ENCODE results near the gene CYP4F8. TPM values are rescaled to one million over a fixed set of nuclear protein-coding genes. Genes with fewer than 3 reads are reported as not detected.

CYP4F8 gene
- total and polyA plus RNA-seq, 5 donors from 2014 or later: not detected

DNA sequence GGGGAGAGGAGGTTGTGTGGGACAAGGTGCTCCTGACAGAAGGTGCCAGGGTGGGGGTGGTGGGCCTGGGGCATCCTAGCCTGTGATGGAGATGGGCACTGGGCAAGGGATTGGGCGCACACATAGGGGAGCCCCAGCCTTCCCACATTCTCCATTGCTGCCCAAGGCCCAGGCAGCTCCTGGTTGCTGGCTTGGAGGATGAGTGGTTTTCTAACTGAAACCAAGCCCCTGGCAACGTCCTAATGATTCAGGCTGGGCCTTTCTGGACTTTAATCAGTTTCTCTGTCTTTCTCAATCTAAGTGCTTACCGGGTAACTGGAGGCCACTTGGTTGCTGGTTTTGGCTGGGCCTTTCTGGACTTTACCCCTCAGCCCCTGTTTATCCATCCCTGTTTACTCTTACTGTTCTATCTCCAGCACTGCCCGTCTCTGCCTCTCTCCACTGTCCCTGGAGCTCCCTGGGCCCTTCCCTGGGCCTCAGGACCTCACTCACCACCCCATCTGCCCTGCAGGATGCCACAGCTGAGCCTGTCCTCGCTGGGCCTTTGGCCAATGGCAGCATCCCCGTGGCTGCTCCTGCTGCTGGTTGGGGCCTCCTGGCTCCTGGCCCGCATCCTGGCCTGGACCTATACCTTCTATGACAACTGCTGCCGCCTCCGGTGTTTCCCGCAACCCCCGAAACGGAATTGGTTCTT, 26.0 kb downstream of the CYP4F8 start:
- peaks cover 0 to 5% (median 0%) of the 10 kb centered on the region in 7 donors for H3K9me3 Mint-ChIP-seq
- H3K4me3 ChIP-seq (ENCODE audit: low read depth, low read length): no peak overlapping the region
- H3K36me3 ChIP-seq (ENCODE audit: control insufficient read depth, insufficient read depth, low read length): no peaks in the 10 kb centered on the region
- no peak overlapping the region for H3K4me3 Mint-ChIP-seq
- H3K27me3 Mint-ChIP-seq: peaks cover under 1% of the 10 kb centered on the region
- no peaks in the 10 kb centered on the region for H3K4me1 Mint-ChIP-seq
- ATAC-seq (ENCODE audit: low read depth in 2 of 2): no peak
- peak overlapping the region in 1 of 3 donors; percentile 33 for H3K27ac Mint-ChIP-seq
- no peaks in the 10 kb centered on the region for H3K9me3 ChIP-seq (ENCODE audit: control insufficient read depth in 2 of 2, low read length in 2 of 2)
- H3K27me3 ChIP-seq (ENCODE audit: control insufficient read depth, insufficient read depth, low read length): peaks cover 3% of the 10 kb centered on the region
- no peak for DNase-seq
- no peaks in the 10 kb centered on the region for H3K36me3 Mint-ChIP-seq
- no peak overlapping the region for H3K27ac ChIP-seq (ENCODE audit: insufficient read depth, low read length, poor library complexity, severe bottlenecking)
- no peaks in the 10 kb centered on the region for H3K4me1 ChIP-seq (ENCODE audit: control insufficient read depth, insufficient read depth, low read length, poor library complexity, severe bottlenecking)

DNA sequence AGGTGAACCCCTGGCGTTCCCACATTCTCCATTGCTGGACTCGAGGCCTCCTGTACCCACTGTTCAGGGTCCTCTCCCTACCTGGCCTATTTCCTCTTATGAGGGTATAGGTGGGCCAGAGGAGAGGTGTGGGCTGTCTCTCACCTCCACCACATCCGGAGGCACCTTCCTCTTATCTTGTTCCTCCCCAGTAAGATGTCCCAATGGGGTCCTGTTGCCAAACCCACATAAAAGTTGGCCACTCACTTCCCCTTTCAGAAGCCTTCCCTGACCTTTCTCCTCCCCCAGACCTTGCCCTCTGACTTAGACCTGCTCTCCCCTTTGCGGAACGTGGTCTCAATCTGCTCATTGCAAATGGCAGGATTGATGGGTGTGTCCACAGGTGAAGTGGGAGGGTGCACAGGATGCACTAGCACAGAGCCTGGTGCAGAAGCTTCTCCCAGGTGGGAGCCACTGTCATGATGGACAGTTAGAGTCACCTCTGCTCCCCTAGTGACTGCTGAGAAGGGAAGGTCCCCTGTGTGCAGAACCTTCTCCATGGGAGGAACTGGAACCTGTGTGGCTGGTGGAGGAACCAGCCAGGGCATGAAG, 27.0 kb downstream of the CYP4F8 start:
- H3K36me3 ChIP-seq (ENCODE audit: control insufficient read depth, insufficient read depth, low read length): no peaks in the 10 kb centered on the region
- no peaks in the 10 kb centered on the region for H3K9me3 ChIP-seq (ENCODE audit: control insufficient read depth in 2 of 2, low read length in 2 of 2)
- Mint-ChIP-seq H3K36me3 (no peaks in the 10 kb centered on the region), H3K27me3 (no peaks in the 10 kb centered on the region), H3K27ac (no peak overlapping the region), H3K4me1 (no peaks in the 10 kb centered on the region), H3K4me3 (no peak overlapping the region), H3K9me3 (peaks cover 0 to 5% (median 0%) of the 10 kb centered on the region in 7 donors)
- H3K4me1 ChIP-seq (ENCODE audit: control insufficient read depth, insufficient read depth, low read length, poor library complexity, severe bottlenecking): no peaks in the 10 kb centered on the region
- ATAC-seq (ENCODE audit: low read depth in 2 of 2) (no peak), DNase-seq (no peak)
- H3K27me3 ChIP-seq (ENCODE audit: control insufficient read depth, insufficient read depth, low read length): no peaks in the 10 kb centered on the region
- no peak overlapping the region for H3K4me3 ChIP-seq (ENCODE audit: low read depth, low read length)
- H3K27ac ChIP-seq (ENCODE audit: insufficient read depth, low read length, poor library complexity, severe bottlenecking): no peak overlapping the region

GRCh38 chr19:15642807-15643206, 27.8 kb downstream of the CYP4F8 start:
- Mint-ChIP-seq H3K36me3 (no peaks in the 10 kb centered on the region), H3K27me3 (no peaks in the 10 kb centered on the region)

GRCh38 chr19:15643387-15643786, 28.4 kb downstream of the CYP4F8 start:
- Histone ChIP-seq H3K27ac (ENCODE audit: insufficient read depth, low read length, poor library complexity, severe bottlenecking) (no peak overlapping the region), H3K4me3 (ENCODE audit: low read depth, low read length) (no peak overlapping the region), H3K27me3 (ENCODE audit: control insufficient read depth, insufficient read depth, low read length) (no peaks in the 10 kb centered on the region), H3K9me3 (ENCODE audit: control insufficient read depth in 2 of 2, low read length in 2 of 2) (no peaks in the 10 kb centered on the region), H3K36me3 (ENCODE audit: control insufficient read depth, insufficient read depth, low read length) (no peaks in the 10 kb centered on the region), H3K4me1 (ENCODE audit: control insufficient read depth, insufficient read depth, low read length, poor library complexity, severe bottlenecking) (no peaks in the 10 kb centered on the region)
- DNase-seq (no peak), ATAC-seq (ENCODE audit: low read depth in 2 of 2) (no peak)
- Mint-ChIP-seq H3K27ac (no peak overlapping the region), H3K4me1 (no peaks in the 10 kb centered on the region), H3K9me3 (peaks cover 0 to 3% (median 0%) of the 10 kb centered on the region in 7 donors), H3K27me3 (no peaks in the 10 kb centered on the region), H3K36me3 (no peaks in the 10 kb centered on the region), H3K4me3 (no peak overlapping the region)

More at GRCh38 chr19:15642807-15643206, 27.8 kb downstream of the CYP4F8 start:
- DNase-seq (no peak), ATAC-seq (ENCODE audit: low read depth in 2 of 2) (no peak)
- Histone ChIP-seq H3K36me3 (ENCODE audit: control insufficient read depth, insufficient read depth, low read length) (no peaks in the 10 kb centered on the region), H3K27me3 (ENCODE audit: control insufficient read depth, insufficient read depth, low read length) (no peaks in the 10 kb centered on the region), H3K4me1 (ENCODE audit: control insufficient read depth, insufficient read depth, low read length, poor library complexity, severe bottlenecking) (no peaks in the 10 kb centered on the region), H3K9me3 (ENCODE audit: control insufficient read depth in 2 of 2, low read length in 2 of 2) (no peaks in the 10 kb centered on the region), H3K27ac (ENCODE audit: insufficient read depth, low read length, poor library complexity, severe bottlenecking) (no peak overlapping the region), H3K4me3 (ENCODE audit: low read depth, low read length) (no peak overlapping the region)
- H3K4me1 Mint-ChIP-seq: no peaks in the 10 kb centered on the region
- H3K9me3 Mint-ChIP-seq: peaks cover 0 to 3% (median 0%) of the 10 kb centered on the region in 7 donors
- H3K4me3 Mint-ChIP-seq: no peak overlapping the region
- no peak overlapping the region for H3K27ac Mint-ChIP-seq

GRCh38 chr19:15644066-15644741, 29.2 kb downstream of the CYP4F8 start:
- Histone ChIP-seq H3K9me3 (ENCODE audit: control insufficient read depth in 2 of 2, low read length in 2 of 2) (no peaks in the 10 kb centered on the region), H3K27ac (ENCODE audit: insufficient read depth, low read length, poor library complexity, severe bottlenecking) (no peak overlapping the region), H3K4me1 (ENCODE audit: control insufficient read depth, insufficient read depth, low read length, poor library complexity, severe bottlenecking) (no peaks in the 10 kb centered on the region), H3K36me3 (ENCODE audit: control insufficient read depth, insufficient read depth, low read length) (no peaks in the 10 kb centered on the region), H3K4me3 (ENCODE audit: low read depth, low read length) (no peak overlapping the region), H3K27me3 (ENCODE audit: control insufficient read depth, insufficient read depth, low read length) (no peaks in the 10 kb centered on the region)
- H3K4me3 Mint-ChIP-seq: no peak overlapping the region
- no peaks in the 10 kb centered on the region for H3K36me3 Mint-ChIP-seq
- no peak for ATAC-seq (ENCODE audit: low read depth in 2 of 2)
- no peak for DNase-seq
- H3K27ac Mint-ChIP-seq: no peak overlapping the region
- no peaks in the 10 kb centered on the region for H3K27me3 Mint-ChIP-seq
- H3K4me1 Mint-ChIP-seq: no peaks in the 10 kb centered on the region
- peaks cover 0 to 3% (median 0%) of the 10 kb centered on the region in 7 donors for H3K9me3 Mint-ChIP-seq

- H3K27me3 Mint-ChIP-seq: no peaks in the 10 kb centered on the region
- no peak overlapping the region for H3K27ac ChIP-seq (ENCODE audit: insufficient read depth, low read length, poor library complexity, severe bottlenecking)
- no peaks in the 10 kb centered on the region for H3K4me1 ChIP-seq (ENCODE audit: control insufficient read depth, insufficient read depth, low read length, poor library complexity, severe bottlenecking)
- H3K36me3 Mint-ChIP-seq: no peaks in the 10 kb centered on the region
- H3K27ac Mint-ChIP-seq: no peak overlapping the region
- no peaks in the 10 kb centered on the region for H3K27me3 ChIP-seq (ENCODE audit: control insufficient read depth, insufficient read depth, low read length)
- H3K9me3 Mint-ChIP-seq: peaks cover 0 to 3% (median 0%) of the 10 kb centered on the region in 7 donors
- H3K9me3 ChIP-seq (ENCODE audit: control insufficient read depth in 2 of 2, low read length in 2 of 2): no peaks in the 10 kb centered on the region
- H3K4me1 Mint-ChIP-seq: no peaks in the 10 kb centered on the region
- H3K36me3 ChIP-seq (ENCODE audit: control insufficient read depth, insufficient read depth, low read length): no peaks in the 10 kb centered on the region
- DNase-seq (no peak), ATAC-seq (ENCODE audit: low read depth in 2 of 2) (no peak)
- no peak overlapping the region for H3K4me3 Mint-ChIP-seq
- no peak overlapping the region for H3K4me3 ChIP-seq (ENCODE audit: low read depth, low read length)
These were observed 29.8 kb downstream of the CYP4F8 start for GRCh38 chr19:15644816-15645215.

GRCh38 chr19:15649526-15649925, 34.5 kb downstream of the CYP4F8 start:
- no peak overlapping the region for H3K27ac Mint-ChIP-seq

More at GRCh38 chr19:15649526-15649925, 34.5 kb downstream of the CYP4F8 start:
- no peaks in the 10 kb centered on the region for H3K36me3 Mint-ChIP-seq
- H3K36me3 ChIP-seq (ENCODE audit: control insufficient read depth, insufficient read depth, low read length): no peaks in the 10 kb centered on the region
- DNase-seq: no peak
- no peaks in the 10 kb centered on the region for H3K27me3 Mint-ChIP-seq
- no peaks in the 10 kb centered on the region for H3K4me1 ChIP-seq (ENCODE audit: control insufficient read depth, insufficient read depth, low read length, poor library complexity, severe bottlenecking)
- no peak overlapping the region for H3K4me3 Mint-ChIP-seq
- no peak overlapping the region for H3K27ac ChIP-seq (ENCODE audit: insufficient read depth, low read length, poor library complexity, severe bottlenecking)
- H3K9me3 Mint-ChIP-seq: peaks cover 0 to 4% (median 1%) of the 10 kb centered on the region in 7 donors
- H3K4me1 Mint-ChIP-seq: no peaks in the 10 kb centered on the region
- H3K4me3 ChIP-seq (ENCODE audit: low read depth, low read length): no peak overlapping the region
- ATAC-seq (ENCODE audit: low read depth in 2 of 2): no peak
- peaks cover 2% of the 10 kb centered on the region for H3K27me3 ChIP-seq (ENCODE audit: control insufficient read depth, insufficient read depth, low read length)
- H3K9me3 ChIP-seq (ENCODE audit: control insufficient read depth in 2 of 2, low read length in 2 of 2): no peaks in the 10 kb centered on the region

All from CD4-positive, CD25-positive, alpha-beta regulatory T cell (primary cell).